GM18951 (cell line): ENCODE data around the gene RAB8B.
"Not testable (repeated sequence)": the region's sequence is repeated elsewhere in the genome, so short reads cannot be mapped to it uniquely, and the experiment has no call there.

Experiments
- POLR2A ChIP-seq: IDR thresholded peaks from 4 replicates; pipeline ENCODE4 v1.6.1; 2011; ENCODE audit warnings: mild to moderate bottlenecking; ENCODE audit not compliant: insufficient read length, insufficient read depth; ENCODE audit errors: extremely low read depth
- in situ Hi-C: fragments of 300-500 bp; cut with MboI; formaldehyde crosslinking; loops from one replicate; pipeline ENCODE4 v1.12.0; 2022; ENCODE audit warnings: low sequenced_read_pairs, mixed read lengths, inconsistent platforms; ENCODE audit not compliant: unreplicated experiment

Gene RAB8B

DNA sequence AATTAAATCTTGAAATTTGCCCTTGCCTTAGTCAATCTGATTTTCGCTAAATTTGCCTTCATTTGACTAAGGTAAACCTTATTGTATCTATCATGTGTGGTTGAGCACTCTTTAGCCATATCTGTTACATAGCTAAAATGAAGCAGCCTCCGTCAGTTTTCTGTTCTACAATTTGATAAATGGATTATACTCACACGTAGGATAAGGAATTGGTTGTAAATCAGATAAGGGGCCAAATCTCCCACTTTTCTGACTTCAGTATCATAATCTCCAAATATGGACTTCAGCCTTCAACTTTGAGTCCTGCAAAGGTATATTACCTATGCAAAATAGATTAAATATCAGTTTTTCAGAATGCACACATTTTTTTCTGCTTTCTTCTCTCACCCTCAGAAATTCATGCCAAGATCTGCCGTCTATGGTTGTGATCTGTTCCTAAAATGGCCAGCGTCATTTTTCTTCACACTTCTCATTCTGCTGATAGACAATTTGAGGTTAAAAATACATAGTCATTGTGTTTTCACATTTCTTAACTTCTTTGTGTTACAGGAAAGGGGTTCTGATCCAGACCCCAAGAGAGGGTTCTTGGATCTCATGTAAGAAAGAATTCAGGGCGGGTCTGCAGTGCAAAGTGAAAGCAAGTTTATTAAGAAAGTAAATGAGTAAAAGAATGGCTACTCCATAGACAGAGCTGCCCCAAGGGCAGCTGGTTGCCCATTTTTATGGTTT, 36.9 kb downstream of the RAB8B start:
- TF ChIP-seq POLR2A = no peak
- in situ Hi-C loops = no loop called here

DNA sequence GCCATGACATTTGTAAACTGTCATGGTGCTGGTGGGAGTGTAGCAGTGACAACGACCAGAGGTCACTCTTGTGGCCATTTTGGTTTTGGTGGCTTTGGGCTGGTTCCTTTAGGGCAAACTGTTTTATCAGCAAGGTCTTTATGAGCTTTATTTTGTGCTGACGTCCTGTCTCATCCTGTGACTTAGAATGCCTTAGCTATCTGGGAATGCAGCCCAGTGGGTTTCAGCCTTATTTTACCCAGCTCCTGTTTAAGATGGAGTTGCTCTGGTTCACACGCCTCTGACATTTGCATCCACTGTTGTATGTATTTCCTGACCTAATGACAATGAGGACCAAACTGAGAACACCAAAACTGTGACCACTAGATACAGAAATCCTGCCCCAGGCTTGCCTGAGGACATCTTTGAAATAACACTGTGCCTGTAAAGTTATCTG, 37.6 kb downstream of the RAB8B start:
- in situ Hi-C loops = no loop called here
- TF ChIP-seq POLR2A = no peak

DNA sequence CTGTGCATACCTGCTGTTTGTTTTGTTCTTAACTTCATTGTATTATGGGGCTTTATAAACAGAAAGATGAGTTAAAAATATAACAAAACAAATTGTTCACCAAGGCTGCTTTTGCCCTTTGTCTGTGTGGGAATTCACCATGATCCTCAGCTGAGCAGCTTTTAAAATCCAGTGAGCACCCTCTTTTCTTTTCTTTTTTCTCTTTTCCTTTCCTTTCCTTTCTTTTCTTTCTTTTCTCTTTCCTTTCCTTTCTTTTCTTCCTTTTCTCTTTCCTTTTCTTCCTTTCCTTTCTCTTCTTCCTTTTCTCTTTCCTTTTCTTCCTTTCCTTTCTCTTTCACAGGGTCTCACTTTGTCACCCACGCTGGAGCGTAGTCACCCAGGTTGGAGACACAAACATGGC, 38.3 kb downstream of the RAB8B start:
- TF ChIP-seq POLR2A = no peak
- in situ Hi-C loops = no loop called here

GRCh38 chr15:63231206-63231605, 41.8 kb downstream of the RAB8B start:
- no peak for TF ChIP-seq POLR2A
- in situ Hi-C loops = no loop called here

DNA sequence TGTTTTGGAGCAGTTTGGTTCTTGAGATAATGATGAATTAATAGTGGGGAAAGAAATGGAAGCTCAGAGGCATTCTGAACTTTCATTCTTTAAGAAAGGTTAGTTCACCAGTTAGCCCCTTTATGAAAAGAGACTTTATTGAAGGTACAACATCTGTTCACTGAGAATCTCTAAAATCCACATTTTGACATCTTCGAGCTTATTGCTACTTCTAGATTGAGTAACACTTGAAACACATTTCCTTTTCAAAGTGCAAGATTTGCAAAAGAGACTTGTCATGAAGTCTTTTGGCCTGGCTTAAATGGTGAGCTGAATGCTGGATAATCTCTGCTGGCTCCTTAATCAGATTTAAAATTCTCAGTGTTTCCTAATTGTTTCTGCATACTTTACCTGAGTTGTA, 42.3 kb downstream of the RAB8B start:
- in situ Hi-C loops = no loop called here
- no peak for TF ChIP-seq POLR2A

GRCh38 chr15:63232405-63232804, 43.0 kb downstream of the RAB8B start:
- no peak for TF ChIP-seq POLR2A
- in situ Hi-C loops = no loop called here

- in situ Hi-C loops = no loop called here
- TF ChIP-seq POLR2A = no peak
Measured at GRCh38 chr15:63232943-63233342, 43.5 kb downstream of the RAB8B start.

DNA sequence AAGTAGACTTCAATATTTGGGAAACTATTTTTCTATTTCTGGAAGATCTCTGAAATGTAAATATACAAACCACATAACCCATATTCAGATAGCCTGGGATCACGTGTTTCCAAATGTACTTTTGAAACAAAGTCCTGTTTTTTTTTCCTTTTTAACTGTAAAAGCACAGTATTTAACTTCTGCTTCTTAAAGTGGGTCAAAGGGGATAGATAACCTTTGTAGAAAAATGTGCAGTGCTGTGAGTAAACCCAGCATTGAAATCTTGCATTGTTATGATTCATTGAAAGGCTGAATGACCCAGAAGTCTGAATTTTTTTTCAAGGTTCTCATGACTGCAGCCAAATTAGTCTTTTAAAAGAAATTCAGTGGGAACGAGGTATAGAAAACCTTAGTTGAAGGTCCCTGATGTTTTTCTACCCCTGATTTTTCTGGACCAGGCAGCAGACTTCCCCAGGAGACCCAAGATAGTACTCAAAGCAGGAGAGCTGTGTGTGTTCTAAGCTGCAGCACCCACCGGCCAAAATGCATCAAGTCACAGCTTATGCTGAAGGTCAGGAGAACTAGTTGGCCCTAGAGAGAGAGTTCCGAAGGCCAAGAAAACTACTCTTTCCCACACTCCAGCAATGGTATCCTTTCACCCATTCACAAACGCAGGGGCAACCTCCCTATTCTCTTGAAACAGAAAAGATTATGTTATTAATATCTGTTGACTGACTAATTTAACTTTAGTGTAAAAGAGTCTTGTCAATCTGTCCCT, 44.4 kb downstream of the RAB8B start:
- in situ Hi-C loops = no loop called here
- no peak for TF ChIP-seq POLR2A

DNA sequence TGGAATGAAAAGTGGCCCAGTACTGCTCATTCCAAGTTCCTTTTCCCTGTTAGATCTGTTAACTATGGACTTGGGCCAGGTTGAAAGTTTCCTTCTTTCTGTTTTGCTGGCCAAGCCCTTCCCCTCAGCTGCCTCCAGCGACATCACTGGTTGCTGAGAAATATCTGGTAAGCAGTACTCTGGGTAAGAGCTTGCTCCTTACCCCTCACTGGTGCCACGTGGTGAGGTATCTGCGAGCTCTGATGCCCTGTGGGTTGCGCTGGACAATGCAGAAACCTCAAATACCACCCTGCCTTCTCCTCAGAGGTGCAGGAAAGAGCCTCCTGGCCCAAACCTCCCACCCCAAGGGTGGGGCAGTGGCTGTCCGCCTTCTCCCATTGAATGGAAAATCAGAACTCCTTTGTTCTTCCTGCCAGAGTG, 45.1 kb downstream of the RAB8B start:
- in situ Hi-C loops = no loop called here
- TF ChIP-seq POLR2A = no peak

DNA sequence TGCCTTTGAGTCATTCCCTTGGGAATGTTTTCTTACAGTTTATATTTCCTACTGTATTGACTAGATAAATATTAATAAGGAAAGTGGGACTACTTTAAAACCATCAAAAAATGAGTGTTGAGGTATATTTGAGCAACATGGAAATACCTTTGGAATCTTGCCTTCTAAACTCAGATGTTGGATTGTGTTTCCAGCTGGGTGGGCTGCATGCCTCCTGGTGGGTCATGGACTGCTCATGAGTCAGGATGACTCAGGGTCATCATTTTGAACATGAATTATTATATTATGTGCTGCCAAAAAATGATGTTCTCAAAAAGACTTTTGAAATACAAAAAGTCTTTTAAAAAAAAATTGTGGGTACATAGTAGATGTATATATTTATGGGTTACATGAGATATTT, 46.9 kb downstream of the RAB8B start:
- in situ Hi-C loops = no loop called here
- TF ChIP-seq POLR2A = no peak

- in situ Hi-C loops = not testable (repeated sequence)
Measured at GRCh38 chr15:63237086-63237485, 47.7 kb downstream of the RAB8B start.

- TF ChIP-seq POLR2A = no peak
- in situ Hi-C loops = no loop called here
Measured at GRCh38 chr15:63238171-63238570, 48.8 kb downstream of the RAB8B start.

DNA sequence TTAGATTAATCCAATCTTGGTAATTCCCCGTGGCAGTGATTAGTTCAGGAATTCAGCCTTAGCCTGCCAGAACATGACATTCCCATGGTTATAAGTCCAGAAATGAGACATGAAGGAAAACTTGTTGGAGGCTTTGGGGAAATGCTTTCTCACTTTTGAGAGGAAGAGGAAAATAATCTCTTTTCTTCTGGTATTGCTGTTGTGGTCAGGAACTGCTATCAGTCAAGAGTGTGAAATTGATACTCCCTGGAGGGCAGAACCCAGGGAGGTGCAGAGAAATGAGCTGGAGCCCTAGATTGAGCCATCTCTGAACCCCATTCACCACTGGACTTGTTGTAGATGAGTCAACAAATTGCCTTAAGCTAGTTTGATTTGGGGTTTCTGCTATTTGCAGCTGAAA, 49.4 kb downstream of the RAB8B start:
- in situ Hi-C loops = no loop called here
- TF ChIP-seq POLR2A = no peak

GRCh38 chr15:63240109-63240508, 50.7 kb downstream of the RAB8B start:
- TF ChIP-seq POLR2A = no peak
- in situ Hi-C loops = no loop called here

DNA sequence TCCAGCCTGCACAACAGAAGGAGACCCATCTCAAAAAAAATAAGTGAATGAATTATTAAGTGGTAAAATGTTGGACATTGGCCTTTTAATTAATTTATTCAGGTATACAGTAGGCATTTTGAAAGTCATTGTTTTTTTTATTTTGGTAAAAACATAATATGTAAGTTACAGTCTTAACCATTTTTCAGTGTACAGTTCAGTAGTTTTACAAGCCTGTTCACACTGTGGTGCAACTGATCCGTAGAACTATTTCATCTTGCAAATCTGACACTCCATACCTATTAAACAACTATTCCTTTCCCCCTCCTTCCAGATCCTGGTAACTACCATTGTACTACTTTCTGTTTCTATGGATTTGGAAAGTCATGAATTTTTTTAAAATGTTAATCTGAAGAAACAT, 51.9 kb downstream of the RAB8B start:
- in situ Hi-C loops = no loop called here
- TF ChIP-seq POLR2A = no peak

DNA sequence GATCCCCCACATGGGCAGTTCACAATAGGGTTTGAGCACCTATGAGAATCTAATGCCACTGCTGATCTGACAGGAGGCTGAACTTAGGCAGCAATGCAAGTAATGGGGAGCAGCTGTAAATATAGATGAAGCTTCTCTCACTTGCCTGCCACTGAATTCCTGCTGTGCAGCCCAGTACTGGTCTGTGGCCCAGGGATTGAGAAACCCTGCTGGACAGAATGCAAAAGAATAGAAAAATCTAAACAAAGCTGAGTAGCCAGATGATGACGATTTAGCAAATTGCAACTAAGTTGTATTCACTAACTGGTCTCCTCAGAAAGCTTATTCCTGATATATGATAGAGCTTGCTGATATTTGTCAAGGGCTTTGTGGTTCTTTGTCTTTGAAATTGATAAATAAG, 53.7 kb downstream of the RAB8B start:
- in situ Hi-C loops = no loop called here
- TF ChIP-seq POLR2A = no peak
